NCI-H2107 treated with DMSO at 0.1 percent for 48 hours (cell line): ENCODE measurements around the gene VAV2.
"Not testable (repeated sequence)": the region's sequence is repeated elsewhere in the genome, so short reads cannot be mapped to it uniquely, and the experiment has no call there.

Experiments
- DNase-seq: peaks from one replicate; lab custom pipeline; 2025; ENCODE audit not compliant: unreplicated experiment; lab: John Stamatoyannopoulos, UW

Gene VAV2

DNA sequence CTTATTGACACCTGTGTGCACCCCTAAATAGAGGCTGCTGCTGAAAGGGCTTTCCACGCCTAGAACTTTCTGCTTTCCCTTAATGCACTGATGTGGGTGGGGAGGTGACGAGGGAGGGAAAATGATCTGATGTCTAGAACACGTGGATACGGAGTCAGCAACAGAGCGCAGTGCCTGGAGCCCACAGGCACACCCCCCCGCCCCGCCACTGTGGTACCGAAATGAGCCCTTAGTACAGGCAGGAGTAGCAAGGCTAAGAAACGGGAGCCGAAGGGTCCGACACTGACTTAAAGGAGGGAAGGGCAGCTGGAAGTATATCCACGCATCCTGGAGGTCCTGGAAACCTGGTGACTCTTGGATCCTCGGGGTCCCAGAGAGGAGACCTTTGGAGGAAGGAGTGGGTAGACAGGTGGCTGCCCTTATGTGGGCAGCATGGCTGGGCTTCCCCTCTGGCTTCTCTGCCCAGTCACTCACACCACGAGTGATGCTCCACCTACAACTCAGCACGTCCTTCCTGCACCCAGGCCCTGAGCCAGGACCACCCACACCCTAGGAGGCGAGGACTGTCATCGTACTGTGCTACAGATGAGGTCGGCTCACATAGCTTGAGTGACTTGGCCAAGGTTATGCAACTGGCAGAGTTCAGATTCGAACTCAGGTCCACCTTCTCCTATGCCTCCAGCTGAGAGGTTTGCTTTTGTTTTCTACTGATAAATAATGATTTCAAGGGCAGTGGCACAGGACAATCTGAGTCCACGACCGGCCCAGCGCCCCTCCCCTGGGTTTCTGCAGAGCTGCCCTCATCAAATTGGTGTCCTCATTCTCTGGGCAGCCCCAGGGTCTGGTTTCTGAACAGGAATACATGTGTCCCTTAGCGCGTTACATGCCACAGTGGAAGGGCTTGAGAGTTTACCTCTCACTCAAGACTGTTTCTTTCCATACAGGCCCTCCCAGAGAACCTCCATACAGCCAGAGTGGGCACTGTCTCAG lies 4.7 kb upstream of the VAV2 start:
- no peak for DNase-seq

DNA sequence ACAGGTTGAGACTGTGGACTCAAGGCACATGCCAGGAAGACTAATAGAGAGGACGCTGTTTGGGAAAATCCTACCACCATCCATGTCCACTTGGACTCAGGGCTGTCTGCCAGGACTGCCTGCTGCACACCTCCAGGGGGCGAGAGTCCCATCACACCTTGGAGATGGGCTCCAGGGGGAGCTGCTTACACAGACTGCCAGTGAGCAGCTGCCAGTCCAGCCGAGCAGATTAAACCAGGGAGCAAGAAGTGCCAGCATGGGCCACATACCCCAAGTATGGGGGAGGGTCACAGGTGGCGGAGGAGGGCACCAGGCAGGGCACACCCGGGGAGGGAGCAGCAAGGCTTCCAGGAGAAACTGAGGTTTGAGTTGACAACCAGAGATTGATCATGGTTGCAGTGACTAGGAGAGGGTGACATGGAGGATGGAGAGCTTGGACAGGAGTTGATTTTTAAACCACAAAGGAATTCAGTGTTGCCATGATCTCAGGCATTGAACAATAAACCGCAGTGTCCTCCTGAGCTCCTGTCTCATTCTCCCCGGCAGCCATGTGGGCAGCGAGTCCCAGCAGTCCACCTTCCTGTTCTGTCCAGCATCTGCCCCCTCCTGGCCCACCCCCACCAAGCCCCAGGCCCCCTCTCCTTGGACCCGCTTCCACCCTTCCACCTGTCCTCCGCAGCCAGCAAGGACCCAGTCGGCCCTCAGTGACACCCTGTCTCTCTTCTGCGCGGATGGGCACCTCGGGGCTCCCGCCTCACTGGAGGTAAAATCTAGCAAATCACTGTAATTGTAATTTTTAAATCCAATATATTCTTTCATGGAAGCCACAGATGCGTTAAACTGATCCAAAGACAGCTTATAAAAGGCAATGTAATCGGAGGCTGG lies 3.1 kb upstream of the VAV2 start:
- DNase-seq: no peak

DNA sequence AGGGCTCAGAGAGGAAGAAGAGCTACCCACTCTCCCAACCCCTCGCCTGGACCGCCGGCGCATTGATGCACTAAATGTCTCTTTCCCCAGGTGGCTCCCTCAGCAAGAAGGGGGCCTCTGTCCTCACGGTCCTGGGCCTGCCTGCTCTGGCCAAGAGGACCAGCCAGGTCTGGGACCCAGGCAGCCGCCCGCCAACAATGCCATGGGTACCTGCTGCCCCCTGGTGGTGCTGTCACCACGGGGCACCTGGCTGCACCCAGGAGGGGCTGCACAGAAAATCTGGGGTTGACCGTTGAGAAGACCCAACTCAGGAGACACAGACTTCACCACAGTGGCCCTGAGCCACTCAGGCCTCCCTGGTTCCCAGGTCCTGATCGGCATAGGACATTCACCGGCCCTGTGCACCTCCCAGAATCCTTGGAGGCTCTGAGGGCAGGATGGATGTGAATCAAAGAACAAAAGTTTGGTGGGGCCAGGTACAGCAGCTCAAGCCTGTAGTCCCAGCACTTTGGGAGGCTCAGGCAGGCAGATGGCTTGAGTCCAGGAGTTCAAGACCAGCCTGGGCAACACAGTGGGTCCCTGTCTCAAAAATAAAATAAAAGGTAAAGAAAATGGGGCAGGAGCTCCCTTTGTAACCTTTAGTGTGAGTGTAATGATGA lies 2.4 kb upstream of the VAV2 start:
- peak; percentile 79 for DNase-seq

DNA sequence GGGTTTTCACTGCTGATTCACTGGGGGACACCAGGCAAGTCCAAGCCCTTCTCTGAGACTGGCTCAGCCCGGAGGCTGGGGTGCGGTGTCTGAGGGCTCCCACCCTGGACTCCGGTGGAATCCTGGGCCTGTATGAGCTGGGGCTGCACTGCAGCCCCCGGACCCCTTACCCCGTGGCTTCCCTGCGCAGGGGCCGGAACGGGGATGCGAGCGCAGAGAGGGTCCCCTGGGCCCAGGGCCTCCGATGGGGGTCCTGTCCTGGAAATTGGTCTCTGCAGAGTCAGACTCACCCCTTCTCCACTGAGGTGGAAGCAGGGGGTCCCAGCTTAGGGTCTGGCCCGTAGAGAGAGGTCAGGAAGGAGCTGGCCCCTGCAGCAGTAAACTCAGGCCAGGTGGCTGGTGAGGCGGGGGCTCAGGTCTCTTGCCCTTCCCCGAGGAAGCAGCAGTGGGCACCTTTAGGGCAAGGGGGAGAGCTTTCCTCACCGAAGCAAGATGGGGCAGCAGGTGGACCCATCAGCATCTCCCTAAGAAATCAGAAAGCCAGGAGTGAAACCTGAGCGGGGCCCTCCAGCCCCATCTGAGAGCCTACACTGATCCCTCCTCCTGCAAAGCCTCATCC lies 1.6 kb upstream of the VAV2 start:
- no peak for DNase-seq

DNA sequence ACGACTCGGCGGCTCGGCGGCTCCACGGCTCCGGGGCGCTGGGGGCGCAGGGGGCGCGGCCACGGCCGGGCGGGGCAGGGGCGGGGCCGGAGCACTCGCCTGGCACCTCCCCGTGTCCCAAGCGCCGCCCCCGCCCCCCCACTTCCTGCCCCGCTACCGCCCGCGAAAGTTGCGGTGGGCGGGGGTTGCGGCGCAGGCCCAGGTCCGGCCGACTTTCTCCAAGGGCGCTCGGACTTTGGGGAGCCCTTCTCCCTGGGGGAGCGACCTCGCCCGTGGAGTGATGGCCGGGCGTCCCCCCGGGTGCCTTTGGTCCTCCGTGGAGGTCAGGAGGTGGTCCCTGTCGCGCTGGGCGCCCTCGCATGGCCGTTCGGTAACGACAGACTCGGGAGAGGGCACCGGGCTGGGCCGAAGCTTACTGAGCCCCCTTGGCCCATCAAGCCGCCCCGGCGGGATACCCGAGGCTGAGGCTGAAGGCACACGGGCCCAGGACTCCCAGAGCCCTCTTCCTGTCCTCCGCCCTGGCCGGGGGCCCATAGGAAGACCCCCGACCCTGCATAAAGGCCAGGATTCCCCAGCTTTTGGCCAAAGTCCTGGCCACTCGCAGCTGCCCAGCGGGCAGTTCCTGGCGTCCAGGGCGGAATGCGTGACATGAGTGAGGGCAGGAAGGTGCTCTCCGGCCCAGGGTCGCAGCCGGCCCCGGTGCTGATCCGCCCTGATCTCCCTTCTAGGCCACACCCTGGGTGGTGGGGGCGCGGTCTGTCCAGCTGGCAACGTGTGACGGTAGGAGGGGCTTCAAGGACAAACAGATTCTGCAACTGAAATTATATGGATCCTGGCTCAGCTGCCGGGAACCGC lies 883 bp upstream of the VAV2 start:
- DNase-seq: peak; percentile 55

DNA sequence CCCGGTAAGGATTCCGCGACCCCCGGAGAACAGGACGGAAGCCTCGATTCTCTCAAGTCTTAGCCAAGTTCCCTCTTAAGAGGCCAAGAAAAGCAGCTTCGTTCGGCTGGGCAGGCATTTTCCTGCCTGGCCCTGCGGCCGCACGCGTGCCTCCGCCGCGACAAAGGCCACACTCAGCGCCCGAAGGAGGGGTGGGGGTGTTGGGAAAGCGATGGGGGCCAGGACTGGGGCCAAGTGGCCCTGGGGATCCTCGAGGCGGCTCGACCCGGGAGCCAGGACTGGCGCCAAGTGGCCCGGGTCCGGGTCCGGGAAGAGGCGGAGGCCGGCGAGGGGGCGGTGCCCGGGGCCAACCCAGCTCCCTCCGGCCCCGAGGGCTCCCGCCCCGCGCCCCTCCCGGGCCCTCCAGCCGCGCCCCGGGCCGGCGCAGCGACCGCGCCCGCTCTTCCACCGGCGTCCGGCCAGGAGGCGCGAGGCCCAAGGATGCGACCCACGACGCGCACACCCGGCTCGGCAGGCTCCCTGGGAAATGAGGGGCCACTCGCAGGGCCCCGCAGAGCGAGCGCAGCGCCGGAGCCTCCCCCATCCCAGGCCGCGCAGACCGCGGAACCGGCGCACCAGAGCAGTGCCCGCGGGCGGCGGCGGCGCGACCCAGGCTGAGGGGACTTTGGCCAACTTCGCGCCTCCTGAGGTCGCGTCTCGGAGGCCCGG lies 756 bp downstream of the VAV2 start:
- no peak for DNase-seq

DNA sequence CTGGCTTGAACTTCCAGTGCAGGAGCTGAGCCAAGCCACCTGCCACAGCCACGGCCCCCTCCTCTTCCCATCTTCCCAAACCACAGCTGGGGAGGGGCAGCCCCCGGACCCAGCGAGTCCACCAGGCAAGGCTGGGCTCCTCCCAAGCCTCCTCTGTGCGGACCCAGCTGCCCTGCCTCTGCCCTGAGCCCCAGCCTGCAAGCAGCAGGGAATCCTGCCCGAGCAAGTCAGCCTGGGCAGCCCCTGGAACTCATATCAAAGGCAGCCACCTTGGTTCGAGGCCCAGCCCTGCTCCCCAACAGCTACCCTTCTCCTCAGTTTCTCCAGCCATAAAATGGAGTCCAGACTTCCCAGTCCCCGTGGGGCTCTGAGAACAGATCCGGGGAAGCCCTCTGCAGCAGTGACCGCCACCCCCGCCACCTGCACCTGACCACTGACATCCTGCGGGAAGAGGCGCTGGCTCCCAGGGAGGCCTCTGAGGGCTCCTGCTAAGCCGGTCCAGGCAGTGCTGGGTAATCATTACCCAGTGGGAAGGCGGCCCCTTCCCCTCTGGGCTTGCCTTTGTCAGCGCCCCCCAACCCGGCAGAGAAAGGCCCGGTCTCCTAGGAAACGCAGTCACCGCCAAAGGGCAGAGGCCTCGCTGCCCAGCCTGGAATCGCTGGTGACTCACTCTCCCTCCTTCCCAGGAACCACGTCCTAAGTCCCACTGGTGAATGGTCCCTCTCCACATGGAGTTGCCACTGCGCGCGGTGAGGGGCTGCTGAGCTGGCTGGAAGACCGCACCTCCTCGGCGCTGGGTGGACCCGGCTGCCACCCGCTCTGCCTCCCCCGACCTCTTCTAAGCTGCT lies 1.5 kb downstream of the VAV2 start:
- DNase-seq: no peak

DNA sequence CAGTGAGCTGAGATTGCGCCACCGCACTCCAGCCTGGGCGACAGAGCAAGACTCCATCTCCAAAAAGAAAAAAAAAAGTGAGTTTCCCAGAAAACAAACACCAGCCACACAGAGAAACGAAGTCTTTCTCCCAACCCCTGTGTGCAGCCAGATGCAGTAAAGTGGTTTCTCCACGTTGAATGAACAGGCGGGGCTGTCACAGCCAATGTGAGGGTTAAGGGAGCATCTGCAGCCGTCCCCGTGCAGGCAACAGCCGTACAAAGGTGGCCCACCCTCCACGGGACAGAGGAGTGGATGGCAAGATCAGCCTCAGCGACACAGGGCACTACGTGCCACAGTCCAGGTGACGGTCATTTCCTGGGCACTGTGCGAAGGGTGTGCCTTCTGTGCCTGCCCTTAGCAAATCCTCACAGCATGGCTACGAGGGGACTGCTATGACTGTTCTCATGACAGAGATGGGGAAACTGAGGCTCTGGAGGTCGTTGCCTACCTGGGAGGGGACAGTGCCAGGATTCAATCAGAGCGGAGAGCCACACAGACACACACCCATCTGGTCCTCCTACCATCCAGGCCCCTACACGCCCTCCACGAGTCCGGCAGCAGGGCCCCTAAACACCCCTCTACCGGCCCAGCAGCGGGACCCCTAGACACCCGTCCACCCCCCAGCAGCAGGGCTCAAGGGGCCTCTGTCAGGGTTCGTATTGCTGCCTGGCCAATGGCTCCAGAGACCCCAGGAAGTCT lies 2.3 kb downstream of the VAV2 start:
- no peak for DNase-seq

DNA sequence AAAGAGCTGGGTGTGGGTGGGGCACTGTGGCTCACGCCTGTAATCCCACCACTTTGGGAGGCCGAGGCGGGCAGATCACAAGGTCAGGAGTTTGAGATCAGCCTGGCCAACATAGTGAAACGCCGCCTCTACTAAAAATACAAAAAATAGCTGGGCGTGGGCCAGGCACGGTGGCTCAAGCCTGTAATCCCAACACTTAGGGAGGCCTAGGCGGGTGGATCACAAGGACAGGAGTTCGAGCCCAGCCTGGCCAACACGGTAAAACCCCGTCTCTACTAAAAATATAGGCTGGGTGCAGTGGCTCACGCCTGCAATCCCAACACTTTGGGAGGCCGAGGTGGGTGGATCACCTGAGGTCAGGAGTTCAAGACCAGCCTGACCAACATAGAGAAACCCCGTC lies 3.4 kb downstream of the VAV2 start:
- not testable (repeated sequence) for DNase-seq

DNA sequence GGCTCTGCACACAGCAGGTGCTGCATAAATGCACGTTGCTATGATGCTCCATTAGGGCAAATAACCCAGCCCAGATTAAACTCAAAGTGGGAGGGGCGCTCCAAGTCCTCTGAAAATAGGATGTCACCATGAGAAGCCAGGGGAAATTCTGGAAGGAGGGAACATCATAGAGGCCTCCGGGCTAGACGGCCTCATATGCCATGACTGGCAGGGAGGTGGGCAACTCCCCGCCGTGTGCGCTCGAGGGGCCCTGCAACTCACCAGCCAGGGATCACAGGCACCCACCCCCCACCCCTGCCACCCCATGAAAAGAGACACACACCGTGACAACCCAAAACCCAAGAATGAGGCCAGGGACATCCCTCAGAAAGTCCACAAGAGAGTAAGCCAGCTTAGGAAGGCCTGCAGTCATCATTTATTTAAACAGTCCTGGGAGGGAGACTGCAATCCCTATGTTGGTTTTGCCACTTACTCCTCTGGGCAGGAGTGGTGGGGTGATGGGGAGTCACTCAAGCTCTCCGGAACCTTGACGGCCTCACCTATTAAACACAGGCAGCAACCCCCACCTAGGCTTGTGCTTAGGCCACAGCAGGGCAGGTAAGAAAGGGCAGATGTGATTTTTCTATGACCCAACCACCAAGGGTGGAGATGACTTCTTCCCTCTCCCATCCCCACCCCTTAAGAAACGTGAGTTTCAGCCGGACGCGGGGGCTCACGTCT lies 4.0 kb downstream of the VAV2 start:
- DNase-seq: no peak

DNA sequence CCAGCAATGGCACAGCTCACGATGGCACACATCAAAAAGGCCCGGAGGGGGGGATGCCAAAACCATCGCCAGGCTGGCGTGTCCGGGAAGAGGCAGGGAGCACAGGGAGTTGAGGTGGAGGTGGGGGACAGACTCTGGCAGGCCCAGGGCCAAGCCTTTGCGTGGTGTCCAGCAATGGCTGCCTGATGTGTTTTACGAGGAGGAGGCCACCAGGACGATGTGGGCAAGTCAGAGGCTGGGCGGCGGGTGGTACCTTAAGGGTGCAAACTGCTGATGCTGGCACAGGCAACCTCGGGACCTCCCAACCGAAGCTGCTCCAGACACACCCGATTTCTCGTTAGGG lies 4.7 kb downstream of the VAV2 start:
- DNase-seq: no peak

DNA sequence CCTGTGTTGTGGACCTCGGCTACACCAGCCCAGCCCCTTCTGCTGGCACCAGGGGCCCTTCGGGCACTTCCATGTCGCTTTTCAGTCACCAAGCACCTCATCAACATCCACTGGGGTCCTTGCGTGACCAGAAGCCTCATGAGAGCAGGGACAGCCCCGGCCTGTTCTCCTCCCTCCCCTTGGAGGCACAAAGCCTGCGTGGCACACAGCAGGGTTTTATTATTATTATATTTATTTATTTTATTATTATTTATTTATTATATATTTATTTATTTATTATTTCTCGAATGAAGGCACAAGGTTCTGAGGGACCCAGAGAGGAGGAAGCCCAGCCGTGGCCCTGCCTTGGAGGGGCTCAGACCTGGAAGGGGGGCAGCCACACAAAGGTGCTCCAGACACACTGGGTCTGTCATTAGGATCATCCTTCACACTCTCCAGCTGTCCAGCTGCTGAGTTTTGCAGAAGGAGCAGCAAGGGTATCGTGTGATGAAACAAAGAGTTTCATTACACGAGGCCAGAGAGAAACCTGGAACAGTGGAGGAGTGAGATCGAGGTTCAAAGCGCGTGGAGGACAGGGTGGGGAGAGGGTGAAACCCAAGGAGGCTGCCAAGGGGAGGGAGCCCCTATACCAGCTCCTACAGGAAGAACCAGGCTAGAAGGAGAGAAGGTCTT lies 5.2 kb downstream of the VAV2 start:
- no peak for DNase-seq

DNA sequence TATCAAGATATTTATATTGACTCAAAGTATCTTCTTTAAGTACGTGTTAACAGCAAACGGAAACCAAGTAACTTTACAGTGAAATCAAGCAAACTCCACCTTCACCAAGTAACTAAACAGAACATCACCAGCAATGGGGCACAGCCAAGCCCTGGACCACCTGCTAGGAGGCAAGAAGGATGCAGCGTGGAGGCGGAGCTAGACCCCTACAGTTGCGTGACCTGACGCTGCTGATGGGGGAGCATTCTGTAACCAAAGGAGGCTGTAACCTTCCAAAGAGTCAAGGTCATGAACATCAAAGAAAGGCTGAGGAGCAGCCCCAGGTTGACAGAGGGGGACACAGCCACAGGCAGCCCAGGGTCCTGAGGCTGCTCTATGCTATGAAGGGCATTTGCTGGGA lies 6.1 kb downstream of the VAV2 start:
- no peak for DNase-seq

DNA sequence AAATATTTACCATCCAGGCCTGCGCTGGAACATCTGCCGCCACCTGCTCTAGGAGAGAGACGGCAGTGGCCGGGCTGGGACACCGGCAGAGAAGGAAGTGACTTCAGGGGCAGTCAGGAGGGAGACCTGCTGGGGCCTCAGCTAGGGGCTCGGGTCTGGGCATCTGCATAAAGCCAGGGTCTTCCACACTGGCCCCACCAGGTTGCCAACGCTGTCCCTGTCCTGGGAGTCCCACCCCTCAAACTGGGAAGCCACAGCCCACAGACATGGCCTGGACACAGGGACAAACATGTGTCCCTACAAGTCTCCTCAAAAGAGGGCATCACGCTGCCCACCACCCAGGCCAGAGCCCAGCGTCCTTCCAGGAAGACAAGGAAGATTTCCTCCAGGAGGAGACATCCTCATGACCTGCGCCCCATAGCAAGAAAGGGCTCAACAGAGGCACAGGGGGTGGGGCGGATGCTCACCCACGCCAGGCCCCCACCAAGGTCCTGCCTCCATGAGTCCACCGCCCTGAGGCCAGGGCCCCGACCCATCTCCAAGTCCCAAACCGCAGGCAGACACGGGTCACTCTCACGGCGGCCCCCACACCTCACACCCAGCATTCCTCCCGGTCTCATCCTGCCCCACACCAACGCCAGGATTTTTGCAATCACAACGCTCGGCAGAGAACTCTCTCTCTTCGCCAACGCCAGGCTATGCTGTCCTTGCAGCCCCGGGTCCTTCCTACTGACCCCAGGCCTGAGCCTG lies 9.0 kb downstream of the VAV2 start:
- no peak for DNase-seq

DNA sequence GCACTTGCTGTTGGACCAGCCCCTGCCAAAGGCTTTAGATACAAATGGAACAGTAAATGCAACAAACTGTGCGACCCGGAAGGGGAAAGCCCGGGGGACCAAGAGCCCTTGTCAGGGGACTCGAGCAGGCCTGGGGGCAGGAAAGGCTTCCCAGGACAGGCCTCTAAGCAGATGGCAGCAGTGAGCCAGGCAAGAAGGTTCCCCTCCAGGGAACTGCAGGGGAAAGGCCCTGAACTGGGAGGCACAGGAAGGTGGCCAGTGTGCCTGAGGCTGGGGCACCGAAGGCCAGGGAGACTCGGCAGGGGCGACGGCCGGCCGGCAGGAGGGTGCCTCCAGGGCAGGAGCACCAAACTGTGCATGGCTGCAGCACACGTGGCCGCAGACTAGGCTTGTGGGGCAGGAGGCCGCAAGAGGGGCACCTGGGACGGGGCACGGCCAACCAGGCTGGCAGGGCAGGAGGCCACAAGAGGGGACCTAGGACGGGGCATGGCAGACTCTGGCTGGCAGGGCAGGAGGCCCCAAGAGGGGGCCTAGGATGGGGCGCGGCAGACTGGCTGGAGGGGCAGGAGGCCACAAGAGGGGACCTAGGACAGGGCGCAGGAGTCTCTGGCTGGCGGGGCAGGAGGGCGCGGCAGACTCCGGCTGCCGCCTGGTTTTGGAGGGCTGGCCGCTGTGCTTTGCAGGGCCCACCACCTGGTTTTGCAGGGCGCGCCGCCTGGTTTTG lies 10.0 kb downstream of the VAV2 start:
- DNase-seq: no peak
